GM18868 (cell line): ENCODE data around the gene CREM.
A peak's percentile ranks its signal among the peaks of the same experiment; 100 is the strongest.
"Not testable (repeated sequence)": the region's sequence is repeated elsewhere in the genome, so short reads cannot be mapped to it uniquely, and the experiment has no call there.

Experiments used
- ATAC-seq: cut with Tn5 transposase; IDR thresholded peaks from one replicate; pipeline ENCODE4 v1.9.1; 2021; ENCODE audit warnings: mild to moderate bottlenecking, moderate library complexity; ENCODE audit not compliant: unreplicated experiment

CREM gene

GRCh38 chr10:35126530-35127288 is at the start of gene CREM:
Gene CREM (plus strand): TSS chr10:35126846. CDS start chr10:35137836, 10,990 bp downstream.
- ATAC-seq, result peak; percentile 80

DNA sequence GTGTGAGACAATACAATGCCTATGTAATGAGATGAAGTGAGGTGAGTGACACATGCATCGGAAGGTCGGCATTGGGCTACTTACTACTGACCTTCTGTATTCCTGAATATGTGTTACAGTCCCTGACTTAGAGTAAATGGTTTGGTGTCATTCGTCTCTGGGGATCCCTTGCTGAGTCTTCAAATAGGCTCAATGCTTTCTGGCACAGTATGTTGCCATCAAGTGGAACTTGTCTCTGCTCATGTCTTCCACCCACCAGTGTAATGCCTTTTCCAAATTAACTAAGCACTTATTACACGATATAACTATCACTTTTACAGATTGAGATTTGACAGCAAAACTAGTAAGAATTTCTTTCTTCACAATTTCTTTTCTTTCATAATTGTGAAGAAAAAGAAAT is 47.4 kb upstream of the CREM start:
- no peak for ATAC-seq

DNA sequence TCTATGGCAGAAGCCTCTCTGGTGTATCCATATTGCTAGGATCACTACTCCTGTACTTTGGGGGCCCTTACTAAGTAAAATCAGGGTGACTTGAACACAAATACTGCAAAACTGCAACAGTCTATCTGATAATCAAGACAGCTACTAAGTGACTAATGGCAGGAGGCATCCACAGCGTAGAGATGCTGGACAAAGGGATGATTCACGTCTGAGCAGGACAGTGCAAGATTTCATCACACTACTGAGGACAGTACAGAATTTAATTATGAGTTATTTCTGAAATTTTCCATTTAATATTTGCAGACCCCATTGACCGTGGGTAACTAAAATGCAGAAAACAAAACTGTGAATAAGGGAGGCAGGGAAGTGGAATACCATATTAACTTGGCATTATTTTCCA is 46.9 kb upstream of the CREM start:
- no peak for ATAC-seq

DNA sequence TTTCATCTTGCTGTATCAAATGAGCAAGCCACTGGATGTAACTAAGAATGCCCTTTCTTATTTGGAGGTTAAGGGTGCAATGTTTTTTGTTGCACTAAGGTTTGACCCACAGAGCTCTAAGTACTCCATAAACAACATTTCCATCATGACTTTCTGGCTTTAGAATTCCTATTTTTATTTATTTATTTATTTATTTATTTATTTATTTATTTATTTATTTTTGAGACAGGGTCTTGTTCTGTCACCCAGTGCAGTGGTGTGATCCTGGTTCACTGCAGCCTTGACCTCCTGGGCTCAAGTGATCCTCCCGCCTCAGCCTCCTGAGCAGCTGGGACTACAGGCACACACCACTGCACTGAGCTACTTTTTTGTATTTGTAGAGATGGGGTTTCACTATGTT is 46.4 kb upstream of the CREM start:
- ATAC-seq, result not testable (repeated sequence)

DNA sequence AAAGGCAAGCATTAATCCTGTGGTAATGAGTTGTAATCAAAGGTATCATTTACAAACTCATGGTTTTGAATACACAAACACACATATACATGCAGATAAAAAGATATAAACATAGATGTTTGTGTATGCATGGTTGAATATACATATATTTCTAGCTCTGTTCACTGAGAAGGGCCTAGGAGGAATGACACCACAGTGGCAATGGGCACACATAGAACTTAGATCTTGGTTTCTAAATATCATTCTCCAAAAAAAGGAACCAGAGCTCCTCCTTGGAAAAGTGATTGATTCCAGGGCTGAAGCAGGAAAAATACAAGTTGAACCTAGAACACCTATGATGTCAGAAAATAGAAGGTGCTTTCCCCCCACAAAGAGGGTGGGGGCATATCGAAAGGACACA is 43.4 kb upstream of the CREM start:
- no peak for ATAC-seq

GRCh38 chr10:35089611-35090161 is 37.0 kb upstream of the CREM start:
- ATAC-seq, result peak; percentile 37

DNA sequence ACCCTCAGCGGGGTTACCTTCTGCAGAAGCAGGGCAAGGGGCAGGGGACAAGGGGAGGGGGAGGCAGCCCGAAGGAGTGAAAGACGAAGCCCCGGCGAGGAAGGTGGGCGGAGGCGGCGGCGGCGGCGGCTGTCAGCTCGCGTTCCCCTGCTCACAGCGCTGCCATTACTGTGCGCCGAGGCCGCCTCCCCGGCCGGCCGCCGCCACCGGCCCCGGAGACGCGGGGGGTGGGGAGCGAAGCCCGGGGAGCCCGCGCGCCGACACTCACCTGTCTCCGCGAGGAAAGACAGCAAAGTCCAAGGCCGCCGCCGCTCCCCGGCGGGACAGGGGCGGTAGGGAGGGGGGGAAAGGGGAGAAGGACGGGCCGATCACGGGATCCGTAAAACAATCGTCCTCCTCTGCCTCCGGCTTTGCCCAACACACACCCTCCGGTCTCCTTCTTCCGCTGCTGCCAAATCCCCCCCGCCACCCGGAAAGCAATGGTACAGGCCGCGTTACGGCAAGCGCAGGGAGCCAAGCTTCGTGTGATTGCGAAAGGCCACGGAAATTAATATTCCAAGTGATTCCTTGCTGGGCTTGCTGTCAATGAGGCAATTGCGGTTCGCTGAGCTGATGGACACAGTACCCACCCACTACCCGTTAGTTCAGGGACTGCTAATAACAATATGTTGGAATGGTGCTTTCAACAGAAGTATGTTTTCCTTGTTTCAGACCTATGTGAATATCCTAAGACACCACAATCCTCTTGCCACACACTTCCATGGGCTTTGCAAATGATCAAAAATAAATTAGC is 36.3 kb upstream of the CREM start, which contains the start of gene CUL2:
Gene CUL2, minus strand, starts transcription at position 180 of the 793 bp plus-strand sequence. CDS start 19,024 bp downstream, outside the sequence.
- ATAC-seq, result peak; percentile 96

GRCh38 chr10:35091994-35092790 is 34.5 kb upstream of the CREM start:
- ATAC-seq, result no peak

DNA sequence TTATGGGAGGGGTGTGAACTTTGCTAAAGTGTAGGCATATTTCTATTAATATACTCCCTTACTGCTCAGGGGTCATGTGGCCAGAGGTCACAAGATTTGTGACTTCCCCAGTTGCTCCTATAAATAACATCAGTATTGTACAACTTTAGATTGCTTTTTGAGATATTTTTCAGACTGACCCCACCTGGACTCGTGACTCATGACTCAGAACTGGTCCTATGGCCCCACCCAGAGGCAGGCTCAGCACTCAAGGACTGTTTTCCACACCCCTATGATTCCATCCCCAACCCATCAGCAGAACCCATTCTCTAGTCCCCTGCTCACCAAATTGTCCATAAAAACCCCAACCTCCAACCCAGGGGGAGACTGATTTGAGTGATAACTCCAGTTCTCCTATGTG is 33.8 kb upstream of the CREM start:
- no peak for ATAC-seq

GRCh38 chr10:35096312-35096711 is 30.3 kb upstream of the CREM start:
- ATAC-seq, result no peak

DNA sequence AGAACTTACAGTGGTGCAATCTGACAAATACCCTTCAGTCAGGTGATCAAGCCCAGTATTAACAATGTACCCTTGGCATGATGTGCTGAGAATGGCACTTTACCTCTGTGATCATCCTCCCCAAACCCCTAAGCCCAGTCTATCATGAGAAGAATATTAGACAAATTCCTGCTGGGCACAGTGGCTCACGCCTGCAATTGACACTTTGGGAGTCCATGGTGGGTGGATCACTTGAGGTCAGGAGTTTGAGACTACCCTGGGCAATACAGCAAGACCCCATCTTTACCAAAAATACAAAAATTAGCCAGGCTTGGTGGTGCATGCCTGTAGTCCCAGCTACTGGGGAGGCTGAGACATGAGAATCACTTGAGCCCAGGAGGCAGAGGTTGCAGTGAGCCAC is 29.1 kb upstream of the CREM start:
- no peak for ATAC-seq

- no peak for ATAC-seq
Observed at GRCh38 chr10:35103882-35104281, 22.8 kb upstream of the CREM start.

DNA sequence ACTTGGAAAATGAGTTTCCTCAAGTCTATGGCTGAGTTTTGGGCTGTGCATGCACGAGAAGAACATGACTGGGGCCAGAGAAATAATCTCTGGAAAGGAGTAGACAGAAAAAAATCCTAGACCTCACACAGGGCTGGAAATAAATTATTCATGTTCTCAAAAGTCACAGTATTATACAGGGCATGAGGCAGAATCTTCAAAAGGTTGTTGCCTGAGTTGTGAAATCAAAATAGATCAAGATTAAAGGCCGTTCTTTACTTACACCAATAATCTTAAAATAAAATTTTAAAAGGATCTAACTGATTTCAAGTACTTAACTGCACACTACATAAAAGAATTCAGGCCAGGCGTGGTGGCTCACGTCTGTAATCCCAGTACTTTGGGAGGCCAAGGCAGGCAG is 14.1 kb upstream of the CREM start:
- ATAC-seq, result no peak

DNA sequence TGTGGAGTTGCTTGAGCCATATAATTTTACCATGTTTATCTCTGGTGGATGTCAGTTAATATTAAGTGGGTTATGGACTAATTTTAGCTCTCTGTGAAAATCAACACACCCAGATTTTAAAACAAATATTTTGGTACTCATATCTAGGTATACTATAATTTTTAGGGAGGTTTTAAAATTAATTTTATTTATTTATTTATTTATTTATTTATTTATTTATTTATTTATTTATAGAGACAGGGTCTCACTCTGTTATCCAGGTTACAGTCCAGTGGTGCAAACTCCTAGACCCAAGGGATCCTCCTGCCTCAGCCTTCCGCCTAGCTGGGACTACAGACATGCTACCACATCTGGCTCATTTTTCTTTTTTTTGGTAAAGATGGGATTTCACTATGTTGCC is 7.3 kb upstream of the CREM start:
- no peak for ATAC-seq

DNA sequence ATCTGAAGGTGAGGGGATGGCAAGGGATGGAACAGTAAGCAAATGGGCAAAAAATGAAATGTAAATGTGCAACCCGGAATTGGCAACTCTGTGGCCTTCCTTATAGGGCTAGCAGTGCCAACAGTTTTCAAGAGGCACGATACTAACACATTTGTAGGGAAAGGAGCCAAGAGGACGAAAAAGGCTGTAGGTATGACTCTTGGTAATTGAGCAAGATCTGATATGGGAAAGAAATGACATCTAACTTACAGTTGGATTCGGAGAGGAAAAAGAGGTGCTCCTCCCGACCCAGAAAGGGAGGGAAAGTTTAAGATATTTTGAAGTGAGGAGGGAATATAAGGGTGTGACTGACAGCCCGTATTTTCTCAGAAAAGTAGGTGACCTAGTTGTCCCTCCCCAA is 2.1 kb upstream of the CREM start:
- ATAC-seq, result no peak

GRCh38 chr10:35126062-35126529 is 550 bp upstream of the CREM start:
- no peak for ATAC-seq

GRCh38 chr10:35127289-35127891 is 744 bp downstream of the CREM start:
- ATAC-seq, result peak; percentile 9

GRCh38 chr10:35129185-35129674 is 2.6 kb downstream of the CREM start:
- ATAC-seq, result no peak

DNA sequence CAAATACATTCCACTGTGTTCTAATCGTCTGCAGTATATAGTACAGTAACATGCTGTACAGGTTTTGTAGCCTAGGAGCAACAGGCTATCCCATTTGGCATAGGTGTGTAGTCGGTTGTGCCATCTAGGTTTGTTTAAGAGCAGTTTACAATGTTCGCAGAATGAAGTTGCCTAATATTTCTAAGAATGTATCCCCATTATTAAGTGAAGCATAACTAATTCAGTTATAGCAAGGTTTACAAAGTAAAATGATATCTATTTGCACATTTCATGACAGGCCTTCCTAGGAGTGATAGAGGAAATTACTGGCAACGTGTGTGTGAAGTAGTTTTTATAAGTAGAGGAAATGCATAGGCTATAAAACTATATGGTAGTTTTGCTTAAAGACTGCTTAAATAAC is 4.0 kb downstream of the CREM start:
- no peak for ATAC-seq

GRCh38 chr10:35132727-35133126 is 6.1 kb downstream of the CREM start:
- no peak for ATAC-seq
